TTC549 (cell line): ENCODE data around the gene KCNMB2.
"Not testable (repeated sequence)": the region's sequence is repeated elsewhere in the genome, so short reads cannot be mapped to it uniquely, and the experiment has no call there.

Experiments
- FAIRE-seq: peaks from 2 replicates; lab custom pipeline; 2012; peaks lifted over from hg19 to GRCh38; lab: Jason Lieb, UNC

The KCNMB2 gene

GRCh38 chr3:178823150-178823549 lies 286.9 kb downstream of the KCNMB2 start:
- FAIRE-seq = no peak

- FAIRE-seq = no peak
These were observed 287.5 kb downstream of the KCNMB2 start for GRCh38 chr3:178823591-178824246.

- FAIRE-seq = no peak
These were observed 290.3 kb downstream of the KCNMB2 start for GRCh38 chr3:178826435-178827123.

- no peak for FAIRE-seq
These were observed 291.1 kb downstream of the KCNMB2 start for GRCh38 chr3:178827285-178827856.

- FAIRE-seq = no peak
These were observed 297.5 kb downstream of the KCNMB2 start for GRCh38 chr3:178833695-178834094.

GRCh38 chr3:178835033-178835432 lies 298.8 kb downstream of the KCNMB2 start:
- FAIRE-seq = no peak

- FAIRE-seq = no peak
These were observed 301.3 kb downstream of the KCNMB2 start for GRCh38 chr3:178837512-178837911.

- no peak for FAIRE-seq
These were observed 304.4 kb downstream of the KCNMB2 start for GRCh38 chr3:178840586-178840985.

GRCh38 chr3:178841011-178841410 lies 304.8 kb downstream of the KCNMB2 start:
- no peak for FAIRE-seq

- FAIRE-seq = no peak
These were observed 308.7 kb downstream of the KCNMB2 start for GRCh38 chr3:178844916-178845315.

GRCh38 chr3:178845420-178846118 lies 309.3 kb downstream of the KCNMB2 start:
- FAIRE-seq = no peak

GRCh38 chr3:178847190-178847589 lies 311.0 kb downstream of the KCNMB2 start:
- no peak for FAIRE-seq

- FAIRE-seq = no peak
These were observed 313.1 kb downstream of the KCNMB2 start for GRCh38 chr3:178849199-178849910.

GRCh38 chr3:178850450-178851190 lies 314.4 kb downstream of the KCNMB2 start:
- FAIRE-seq = no peak

- no peak for FAIRE-seq
These were observed 315.3 kb downstream of the KCNMB2 start for GRCh38 chr3:178851564-178851963.

GRCh38 chr3:178856804-178857203 lies 320.6 kb downstream of the KCNMB2 start:
- FAIRE-seq = no peak

- FAIRE-seq = no peak
These were observed 323.1 kb downstream of the KCNMB2 start for GRCh38 chr3:178859386-178859785.

- not testable (repeated sequence) for FAIRE-seq
These were observed 323.7 kb downstream of the KCNMB2 start for GRCh38 chr3:178859900-178860436.

GRCh38 chr3:178868681-178869080 lies 332.4 kb downstream of the KCNMB2 start:
- no peak for FAIRE-seq

- no peak for FAIRE-seq
These were observed 333.8 kb downstream of the KCNMB2 start for GRCh38 chr3:178870085-178870484.

- no peak for FAIRE-seq
These were observed 338.9 kb downstream of the KCNMB2 start for GRCh38 chr3:178875157-178875556.
